Epithelial cell of prostate (primary cell): Measurements from ENCODE around the gene HORMAD2.

ENCODE experiments used
- DNase-seq: peaks from one replicate; pipeline ENCODE4 v3.0.0-alpha.2; 2011; ENCODE audit warnings: low read depth, low spot score
- H3K27ac ChIP-seq: fragments of 450-650 bp; 2 replicates; pipeline ENCODE4 v1.5.1; 2017; ENCODE audit warnings: mild to moderate bottlenecking

HORMAD2 gene

GRCh38 chr22:30220338-30221012 lies 140.2 kb downstream of the HORMAD2 start:
- no peak overlapping the region for H3K27ac ChIP-seq
- DNase-seq, result no peak

- DNase-seq, result no peak
- H3K27ac ChIP-seq, result no peak overlapping the region
Measured at GRCh38 chr22:30221121-30221992, 141.1 kb downstream of the HORMAD2 start.

GRCh38 chr22:30222321-30222720 lies 142.1 kb downstream of the HORMAD2 start:
- no peak for DNase-seq
- no peak overlapping the region for H3K27ac ChIP-seq

- DNase-seq, result no peak
- H3K27ac ChIP-seq, result no peak overlapping the region
Measured at GRCh38 chr22:30223303-30223702, 143.0 kb downstream of the HORMAD2 start.

- peak overlapping the region; percentile 18 for H3K27ac ChIP-seq
- no peak for DNase-seq
Measured at GRCh38 chr22:30224161-30224857, 144.0 kb downstream of the HORMAD2 start.

- no peak overlapping the region for H3K27ac ChIP-seq
Measured at GRCh38 chr22:30225220-30225927, 145.1 kb downstream of the HORMAD2 start.

GRCh38 chr22:30226192-30226832 lies 146.0 kb downstream of the HORMAD2 start:
- DNase-seq, result no peak
- no peak overlapping the region for H3K27ac ChIP-seq

More at GRCh38 chr22:30225220-30225927, 145.1 kb downstream of the HORMAD2 start:
- DNase-seq, result no peak
